Measurements from ENCODE around the gene MT1A.

DNA sequence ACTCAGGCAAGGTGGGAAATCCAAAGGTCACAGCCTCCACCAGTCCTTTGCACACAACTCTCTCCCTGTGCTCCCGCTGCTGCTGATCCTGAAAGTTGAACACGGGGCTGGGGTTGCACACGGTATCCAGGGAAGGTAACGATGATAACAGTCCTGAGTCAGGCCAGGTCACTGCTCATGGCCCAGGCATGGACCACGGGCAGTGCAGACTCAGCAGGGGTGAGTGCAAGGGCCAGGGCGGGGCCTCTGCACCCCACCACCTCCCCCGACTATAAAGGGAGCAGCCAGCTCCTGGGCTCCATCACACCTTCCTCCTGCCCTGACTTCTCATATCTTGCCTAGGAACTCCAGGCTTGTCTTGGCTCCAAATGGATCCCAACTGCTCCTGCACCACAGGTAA is 13.1 kb downstream of the MT1A start, which contains the start of gene MT1B:
- no peak for TF ChIP-seq POLR2A (IDR thresholded peaks at IDR 0.05; ENCODE audit: extremely low read depth, insufficient read length)
- TF ChIP-seq, protein P1, sequence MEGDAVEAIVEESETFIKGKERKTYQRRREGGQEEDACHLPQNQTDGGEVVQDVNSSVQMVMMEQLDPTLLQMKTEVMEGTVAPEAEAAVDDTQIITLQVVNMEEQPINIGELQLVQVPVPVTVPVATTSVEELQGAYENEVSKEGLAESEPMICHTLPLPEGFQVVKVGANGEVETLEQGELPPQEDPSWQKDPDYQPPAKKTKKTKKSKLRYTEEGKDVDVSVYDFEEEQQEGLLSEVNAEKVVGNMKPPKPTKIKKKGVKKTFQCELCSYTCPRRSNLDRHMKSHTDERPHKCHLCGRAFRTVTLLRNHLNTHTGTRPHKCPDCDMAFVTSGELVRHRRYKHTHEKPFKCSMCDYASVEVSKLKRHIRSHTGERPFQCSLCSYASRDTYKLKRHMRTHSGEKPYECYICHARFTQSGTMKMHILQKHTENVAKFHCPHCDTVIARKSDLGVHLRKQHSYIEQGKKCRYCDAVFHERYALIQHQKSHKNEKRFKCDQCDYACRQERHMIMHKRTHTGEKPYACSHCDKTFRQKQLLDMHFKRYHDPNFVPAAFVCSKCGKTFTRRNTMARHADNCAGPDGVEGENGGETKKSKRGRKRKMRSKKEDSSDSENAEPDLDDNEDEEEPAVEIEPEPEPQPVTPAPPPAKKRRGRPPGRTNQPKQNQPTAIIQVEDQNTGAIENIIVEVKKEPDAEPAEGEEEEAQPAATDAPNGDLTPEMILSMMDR (IDR thresholded peaks at IDR 0.05; ENCODE audit: low read depth, low read length), result no peak
- no peak for TF ChIP-seq MYC (IDR thresholded peaks at IDR 0.05; ENCODE audit: low read depth, low read length)
